GM12878 (cell line): ENCODE data around the gene NR2C2AP. TPM values are rescaled to one million over a fixed set of nuclear protein-coding genes. Genes with fewer than 3 reads are reported as not detected.

ENCODE experiments used
- BCL3 ChIP-seq: IDR thresholded peaks from 2 replicates; pipeline ENCODE4 v1.6.1; 2011; ENCODE audit warnings: borderline replicate concordance, low read depth, mild to moderate bottlenecking, moderate library complexity, low read length; ENCODE audit not compliant: insufficient read depth, poor library complexity, severe bottlenecking
- CEBPB ChIP-seq, 2 experiments: fragments of 150-350 bp in 1 of 2; IDR thresholded peaks; 2 replicates each; pipeline ENCODE4 v1.6.1; 2012 to 2014; ENCODE audit warnings: low read depth in 2 of 2, low read length in 2 of 2, borderline replicate concordance in 1 of 2, inconsistent platforms in 1 of 2
- CREB1 ChIP-seq: IDR thresholded peaks from 2 replicates; pipeline ENCODE4 v1.6.1; 2012; ENCODE audit warnings: low read depth, mild to moderate bottlenecking, inconsistent platforms
- DPF2 ChIP-seq: fragments of 450-650 bp; IDR thresholded peaks from 2 replicates; pipeline ENCODE4 v1.6.1; 2017; ENCODE audit warnings: mild to moderate bottlenecking
- EGR1 ChIP-seq, 2 experiments: IDR thresholded peaks; 1 replicate in 1 of 2; 2 replicates in 1 of 2; pipeline ENCODE4 v1.6.1; 2011 to 2012; ENCODE audit warnings: low read depth in 2 of 2, low read length in 2 of 2, borderline replicate concordance in 1 of 2, mild to moderate bottlenecking in 1 of 2, moderate library complexity in 1 of 2
- FOXM1 ChIP-seq: IDR thresholded peaks from 2 replicates; pipeline ENCODE4 v1.6.1; 2012; ENCODE audit warnings: low read depth, mild to moderate bottlenecking, inconsistent platforms, low read length, moderate library complexity
- HSF1 ChIP-seq: fragments of 150-350 bp; IDR thresholded peaks from 2 replicates; pipeline ENCODE4 v1.6.1; 2014; ENCODE audit warnings: mild to moderate bottlenecking, low read depth, low read length
- IKZF2 ChIP-seq, 2 experiments: fragments of 450-650 bp; IDR thresholded peaks; 2 replicates each; pipeline ENCODE4 v1.6.1; 2017; ENCODE audit warnings: mild to moderate bottlenecking in 2 of 2, moderate library complexity in 2 of 2
- JUNB ChIP-seq: IDR thresholded peaks from 2 replicates; pipeline ENCODE4 v1.6.1; 2016; ENCODE audit warnings: antibody characterized with exemption, mild to moderate bottlenecking
- MLLT1 ChIP-seq: fragments of 450-650 bp; IDR thresholded peaks from 2 replicates; pipeline ENCODE4 v1.6.1; 2016; ENCODE audit warnings: mild to moderate bottlenecking
- POLR2A ChIP-seq: IDR thresholded peaks from 2 replicates; pipeline ENCODE4 v1.6.1; 2011; ENCODE audit warnings: low read depth, mild to moderate bottlenecking, low read length
- RUNX3 ChIP-seq: IDR thresholded peaks from 2 replicates; pipeline ENCODE4 v1.6.1; 2012; ENCODE audit warnings: low read length, inconsistent platforms
- TBL1XR1 ChIP-seq: IDR thresholded peaks from 2 replicates; pipeline ENCODE4 v1.6.1; 2012; ENCODE audit warnings: low read depth, low read length, improper control_type of control experiment
- ZBTB33 ChIP-seq: fragments of 450-650 bp; IDR thresholded peaks from 2 replicates; pipeline ENCODE4 v1.6.1; 2017; ENCODE audit warnings: mild to moderate bottlenecking
- polyA plus RNA-seq, 11 experiments: library from polyadenylated mRNA; depleted of rRNA in 4 of 11; unstranded in 6 of 11; stranded (reverse) in 5 of 11; fragments of >200 nt; fragmentation: Nextera tagmentation in 4 of 11; fragmentation: Illumina TruSeq in 1 of 11; extraction: Ambion mirVana in 4 of 11; extraction: Trizol in 1 of 11; gene quantifications; 1 replicate in 1 of 11; 2 replicates in 10 of 11; pipeline versions ENCODE4 v1.2.1 to v1.2.3, GENCODE V29; 2011 to 2016; ENCODE audit warnings: inconsistent platforms in 2 of 11, missing spikeins in 2 of 11, low read depth in 1 of 11
- total RNA-seq, 4 experiments: library from RNA; depleted of rRNA in 3 of 4; stranded (reverse); fragments of >200 nt in 3 of 4; fragmentation: Illumina TruSeq in 1 of 4; extraction: Trizol in 1 of 4; gene quantifications; 2 replicates each; pipeline versions ENCODE4 v1.2.1 to v1.2.3, GENCODE V29; 2013 to 2021
- TF ChIP-seq, protein P1 (sequence below): fragments of 450-650 bp; IDR thresholded peaks from 2 replicates; pipeline ENCODE4 v1.6.1; 2016; ENCODE audit warnings: mild to moderate bottlenecking, moderate library complexity, borderline replicate concordance
- TF ChIP-seq, protein P2 (sequence below): fragments of 450-650 bp; conservative IDR thresholded peaks from 2 replicates; pipeline ENCODE4 v1.6.1; 2017; ENCODE audit warnings: mild to moderate bottlenecking, moderate library complexity

Gene NR2C2AP
- total and polyA plus RNA-seq, 10 of the 15 experiments (the other 5 are each of a cell fraction or from before 2014, with no cell fraction given) = 21.5 to 44.8 (median 28.1) TPM

- no peak for TF ChIP-seq CEBPB (IDR thresholded peaks at IDR 0.05; ENCODE audit: borderline replicate concordance in 1 of 2, low read depth in 2 of 2, low read length in 2 of 2)
- peak in 1 of 2 experiments; percentile 32; a peak in 1 of 3 replicates for TF ChIP-seq EGR1 (IDR thresholded peaks at IDR 0.05; ENCODE audit: borderline replicate concordance in 1 of 2, low read depth in 2 of 2, low read length in 2 of 2)
- peak; percentile 94 for TF ChIP-seq MLLT1
- TF ChIP-seq IKZF2 (IDR thresholded peaks at IDR 0.05) = no peak
- peak; percentile 72 for TF ChIP-seq BCL3
- TF ChIP-seq POLR2A = peak; percentile 56; the same call in 1 of the 2 replicates
- TF ChIP-seq DPF2 = no peak
- TF ChIP-seq JUNB = no peak
- no peak for TF ChIP-seq FOXM1
- TF ChIP-seq RUNX3 = peak; percentile 59
- TF ChIP-seq ZBTB33 = peak; percentile 86
- TF ChIP-seq, protein P1, sequence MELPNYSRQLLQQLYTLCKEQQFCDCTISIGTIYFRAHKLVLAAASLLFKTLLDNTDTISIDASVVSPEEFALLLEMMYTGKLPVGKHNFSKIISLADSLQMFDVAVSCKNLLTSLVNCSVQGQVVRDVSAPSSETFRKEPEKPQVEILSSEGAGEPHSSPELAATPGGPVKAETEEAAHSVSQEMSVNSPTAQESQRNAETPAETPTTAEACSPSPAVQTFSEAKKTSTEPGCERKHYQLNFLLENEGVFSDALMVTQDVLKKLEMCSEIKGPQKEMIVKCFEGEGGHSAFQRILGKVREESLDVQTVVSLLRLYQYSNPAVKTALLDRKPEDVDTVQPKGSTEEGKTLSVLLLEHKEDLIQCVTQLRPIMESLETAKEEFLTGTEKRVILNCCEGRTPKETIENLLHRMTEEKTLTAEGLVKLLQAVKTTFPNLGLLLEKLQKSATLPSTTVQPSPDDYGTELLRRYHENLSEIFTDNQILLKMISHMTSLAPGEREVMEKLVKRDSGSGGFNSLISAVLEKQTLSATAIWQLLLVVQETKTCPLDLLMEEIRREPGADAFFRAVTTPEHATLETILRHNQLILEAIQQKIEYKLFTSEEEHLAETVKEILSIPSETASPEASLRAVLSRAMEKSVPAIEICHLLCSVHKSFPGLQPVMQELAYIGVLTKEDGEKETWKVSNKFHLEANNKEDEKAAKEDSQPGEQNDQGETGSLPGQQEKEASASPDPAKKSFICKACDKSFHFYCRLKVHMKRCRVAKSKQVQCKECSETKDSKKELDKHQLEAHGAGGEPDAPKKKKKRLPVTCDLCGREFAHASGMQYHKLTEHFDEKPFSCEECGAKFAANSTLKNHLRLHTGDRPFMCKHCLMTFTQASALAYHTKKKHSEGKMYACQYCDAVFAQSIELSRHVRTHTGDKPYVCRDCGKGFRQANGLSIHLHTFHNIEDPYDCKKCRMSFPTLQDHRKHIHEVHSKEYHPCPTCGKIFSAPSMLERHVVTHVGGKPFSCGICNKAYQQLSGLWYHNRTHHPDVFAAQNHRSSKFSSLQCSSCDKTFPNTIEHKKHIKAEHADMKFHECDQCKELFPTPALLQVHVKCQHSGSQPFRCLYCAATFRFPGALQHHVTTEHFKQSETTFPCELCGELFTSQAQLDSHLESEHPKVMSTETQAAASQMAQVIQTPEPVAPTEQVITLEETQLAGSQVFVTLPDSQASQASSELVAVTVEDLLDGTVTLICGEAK = peak; percentile 18; the same call in 1 of the 2 replicates
- peak; percentile 45; the same call in 1 of the 2 replicates for TF ChIP-seq CREB1
- TF ChIP-seq, protein P2, sequence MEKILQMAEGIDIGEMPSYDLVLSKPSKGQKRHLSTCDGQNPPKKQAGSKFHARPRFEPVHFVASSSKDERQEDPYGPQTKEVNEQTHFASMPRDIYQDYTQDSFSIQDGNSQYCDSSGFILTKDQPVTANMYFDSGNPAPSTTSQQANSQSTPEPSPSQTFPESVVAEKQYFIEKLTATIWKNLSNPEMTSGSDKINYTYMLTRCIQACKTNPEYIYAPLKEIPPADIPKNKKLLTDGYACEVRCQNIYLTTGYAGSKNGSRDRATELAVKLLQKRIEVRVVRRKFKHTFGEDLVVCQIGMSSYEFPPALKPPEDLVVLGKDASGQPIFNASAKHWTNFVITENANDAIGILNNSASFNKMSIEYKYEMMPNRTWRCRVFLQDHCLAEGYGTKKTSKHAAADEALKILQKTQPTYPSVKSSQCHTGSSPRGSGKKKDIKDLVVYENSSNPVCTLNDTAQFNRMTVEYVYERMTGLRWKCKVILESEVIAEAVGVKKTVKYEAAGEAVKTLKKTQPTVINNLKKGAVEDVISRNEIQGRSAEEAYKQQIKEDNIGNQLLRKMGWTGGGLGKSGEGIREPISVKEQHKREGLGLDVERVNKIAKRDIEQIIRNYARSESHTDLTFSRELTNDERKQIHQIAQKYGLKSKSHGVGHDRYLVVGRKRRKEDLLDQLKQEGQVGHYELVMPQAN = peak; percentile 74; the same call in 1 of the 2 replicates
- no peak for TF ChIP-seq HSF1
- no peak for TF ChIP-seq TBL1XR1
Observed at GRCh38 chr19:19203012-19203856, at the start of gene NR2C2AP (continued).
